A673 (cell line): ENCODE data around the gene C8B. TPM values are rescaled to one million over a fixed set of nuclear protein-coding genes. Genes with fewer than 3 reads are reported as not detected.

Source experiments
- BruUV-seq: library from RNA; stranded (reverse); fragments of 400-500 nt; replicated peaks from 2 replicates; lab custom pipeline; 2021; lab: Mats Ljungman, UMichigan
- CTCF ChIA-PET: fragments of 300-600 bp; sonication (Branson Sonifier 250); formaldehyde crosslinking; loops from one replicate; lab custom pipeline; 2022; ENCODE audit warnings: antibody characterized with exemption; lab: Charles Lee
- POLR2A ChIA-PET: fragments of 300-600 bp; sonication (Branson Sonifier 250); formaldehyde crosslinking; loops from one replicate; lab custom pipeline; 2022; ENCODE audit warnings: antibody characterized with exemption; ENCODE audit not compliant: low non-redundant PET; lab: Charles Lee
- DNase-seq: peaks from one replicate; pipeline ENCODE4 v3.0.0-alpha.2; 2015; ENCODE audit warnings: low spot score
- H3K27ac ChIP-seq: fragments of 200-600 bp; sonication (generic); 2 replicates; pipeline ENCODE4 v1.5.1; 2016; ENCODE audit warnings: mixed run types, low read depth, mild to moderate bottlenecking, mixed read lengths, antibody characterized with exemption, low read length; ENCODE audit not compliant: poor library complexity, severe bottlenecking
- H3K27me3 ChIP-seq: fragments of 200-600 bp; sonication (generic); replicated peaks from 2 replicates; pipeline ENCODE4 v1.6.1; 2017; ENCODE audit warnings: mixed run types, low read depth, mild to moderate bottlenecking, mixed read lengths, antibody characterized with exemption, low read length; ENCODE audit not compliant: insufficient read depth, poor library complexity
- H3K36me3 ChIP-seq: fragments of 200-600 bp; sonication (generic); 2 replicates; pipeline ENCODE4 v1.6.1; 2016; ENCODE audit warnings: mixed run types, mild to moderate bottlenecking, mixed read lengths, antibody characterized with exemption, low read length; ENCODE audit not compliant: insufficient read depth, poor library complexity, severe bottlenecking
- H3K4me1 ChIP-seq: fragments of 200-600 bp; sonication (generic); 2 replicates; pipeline ENCODE4 v1.6.1; 2017; ENCODE audit warnings: mixed run types, mild to moderate bottlenecking, mixed read lengths, antibody characterized with exemption, low read length; ENCODE audit not compliant: insufficient read depth, poor library complexity, severe bottlenecking
- H3K4me3 ChIP-seq: fragments of 200-600 bp; sonication (generic); 2 replicates; pipeline ENCODE4 v1.5.1; 2016; ENCODE audit warnings: low read depth, mixed run types, mild to moderate bottlenecking, mixed read lengths, low read length; ENCODE audit not compliant: poor library complexity, severe bottlenecking
- H3K9me3 ChIP-seq: fragments of 200-600 bp; sonication (generic); 2 replicates; pipeline ENCODE4 v1.6.1; 2016; ENCODE audit warnings: mixed run types, low read depth, mild to moderate bottlenecking, mixed read lengths, antibody characterized with exemption, low read length; ENCODE audit not compliant: poor library complexity, severe bottlenecking
- CTCF ChIP-seq: fragments of 300-800, 200-600 bp; sonication (generic); conservative IDR thresholded peaks from 2 replicates; pipeline ENCODE4 v1.5.1; 2017; ENCODE audit warnings: low read depth, mild to moderate bottlenecking, antibody characterized with exemption, low read length, moderate library complexity, mixed read lengths
- EZH2 ChIP-seq: fragments of 200-600 bp; sonication (generic); IDR thresholded peaks from 2 replicates; pipeline ENCODE4 v1.6.1; 2017; ENCODE audit warnings: borderline replicate concordance, low read depth, mild to moderate bottlenecking, mixed read lengths, antibody characterized with exemption, low read length; ENCODE audit not compliant: poor library complexity, severe bottlenecking
- intact Hi-C: fragments of 100-400 bp; cut with micrococcal nuclease; formaldehyde crosslinking; loops from one replicate; pipeline ENCODE4 v1.10.0; 2022; ENCODE audit not compliant: unreplicated experiment
- total RNA-seq: library from RNA; stranded (reverse); gene quantifications from 2 replicates; pipeline ENCODE4 v1.2.3, GENCODE V29; 2021

The C8B gene
- total RNA-seq, 1 experiment from 2014 or later, result 0.39 TPM

DNA sequence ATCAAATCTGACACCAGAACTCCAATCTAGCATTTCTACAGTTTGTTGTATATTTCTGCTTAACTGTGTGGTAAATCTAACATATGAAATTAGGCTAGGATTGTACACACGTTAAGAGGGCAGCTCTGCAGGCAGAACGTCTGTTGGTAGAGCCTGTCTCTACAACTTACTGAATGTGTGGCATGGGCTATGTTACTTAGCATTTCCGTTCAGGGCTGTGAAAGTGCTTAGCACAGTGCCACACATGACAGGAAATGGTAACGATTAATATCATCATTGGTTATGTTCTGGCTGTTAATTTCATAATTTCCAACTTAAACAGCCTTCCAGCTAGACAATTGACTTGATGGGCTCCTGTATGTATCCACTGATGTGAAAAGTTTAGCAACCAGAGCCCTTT lies 9.6 kb upstream of the C8B start:
- CTCF ChIA-PET, result no interaction called here
- DNase-seq, result no peak

GRCh38 chr1:56973923-56974742 lies 8.3 kb upstream of the C8B start:
- Histone ChIP-seq H3K36me3 (no peaks in the 10 kb centered on the region), H3K9me3 (no peaks in the 10 kb centered on the region), H3K4me3 (no peak overlapping the region), H3K4me1 (no peaks in the 10 kb centered on the region), H3K27me3 (no peaks in the 10 kb centered on the region), H3K27ac (no peak overlapping the region)
- BruUV-seq, result no TSS peak
- ChIA-PET CTCF (no interaction called here), POLR2A (no interaction called here)
- no peak for DNase-seq
- no peak for TF ChIP-seq EZH2
- TF ChIP-seq CTCF, result no peak
- intact Hi-C loops, result no loop called here

More for the DNA sequence above, 9.6 kb upstream of the C8B start:
- intact Hi-C loops, result no loop called here
- H3K27me3 ChIP-seq, result no peaks in the 10 kb centered on the region
- TF ChIP-seq CTCF (no peak), EZH2 (no peak)
- no peaks in the 10 kb centered on the region for H3K9me3 ChIP-seq
- H3K4me3 ChIP-seq, result no peak overlapping the region
- POLR2A ChIA-PET, result no interaction called here
- no TSS peak for BruUV-seq
- H3K27ac ChIP-seq, result no peak overlapping the region
- peaks cover 3% of the 10 kb centered on the region for H3K4me1 ChIP-seq
- H3K36me3 ChIP-seq, result no peaks in the 10 kb centered on the region

- ChIA-PET CTCF (no interaction called here), POLR2A (no interaction called here)
- intact Hi-C loops, result no loop called here
- H3K9me3 ChIP-seq, result no peaks in the 10 kb centered on the region
- TF ChIP-seq CTCF (no peak), EZH2 (no peak)
- H3K4me3 ChIP-seq, result no peak overlapping the region
- no peaks in the 10 kb centered on the region for H3K36me3 ChIP-seq
- H3K4me1 ChIP-seq, result no peaks in the 10 kb centered on the region
- H3K27me3 ChIP-seq, result no peaks in the 10 kb centered on the region
- DNase-seq, result no peak
- H3K27ac ChIP-seq, result no peak overlapping the region
- no TSS peak for BruUV-seq
Measured at GRCh38 chr1:56972976-56973375, 7.2 kb upstream of the C8B start.
